ENCODE data around the gene ZNF593.

DNA sequence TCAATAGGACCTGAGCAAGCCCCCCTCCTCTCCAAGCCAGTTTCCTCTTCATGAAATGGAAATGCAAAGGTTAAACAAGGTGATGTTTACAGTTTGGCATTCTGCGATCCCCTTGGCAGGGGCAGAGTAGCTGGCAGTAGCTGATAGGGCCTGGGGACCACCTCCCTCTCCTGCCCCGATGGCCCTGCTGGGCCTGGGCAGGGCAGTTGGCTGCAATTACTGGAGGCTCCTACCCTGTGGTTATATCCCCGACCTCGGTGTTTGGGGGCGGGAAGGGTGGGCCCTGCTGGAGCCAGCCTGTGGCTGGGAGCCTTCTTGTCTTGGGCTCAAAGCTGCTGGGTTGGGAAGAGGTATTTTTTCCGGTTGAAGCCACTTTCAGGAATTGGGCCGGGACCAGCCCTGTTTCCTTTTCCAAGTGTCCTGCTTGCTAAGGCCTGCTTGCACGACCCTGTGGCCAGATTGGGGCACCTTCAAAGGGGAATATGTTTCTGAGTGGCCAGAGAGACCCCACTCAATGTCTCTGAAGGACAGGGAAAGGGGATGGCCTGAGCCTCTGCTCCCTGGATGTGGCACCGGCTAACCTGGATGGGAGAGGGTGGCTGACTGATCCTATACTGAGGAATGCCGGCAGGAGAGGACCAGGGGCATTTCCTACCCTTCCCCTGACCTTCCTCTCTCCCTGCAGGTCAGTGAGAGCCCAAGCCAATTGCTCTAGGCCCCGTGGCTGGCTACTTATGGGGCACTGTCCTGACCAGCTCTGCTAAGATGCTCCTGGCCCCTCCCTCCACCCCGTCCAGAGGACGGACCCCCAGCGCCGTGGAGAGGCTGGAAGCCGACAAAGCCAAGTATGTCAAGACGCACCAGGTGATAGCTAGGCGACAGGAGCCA lies 8.9 kb upstream of the ZNF593 start:
- TF ChIP-seq, protein P1, sequence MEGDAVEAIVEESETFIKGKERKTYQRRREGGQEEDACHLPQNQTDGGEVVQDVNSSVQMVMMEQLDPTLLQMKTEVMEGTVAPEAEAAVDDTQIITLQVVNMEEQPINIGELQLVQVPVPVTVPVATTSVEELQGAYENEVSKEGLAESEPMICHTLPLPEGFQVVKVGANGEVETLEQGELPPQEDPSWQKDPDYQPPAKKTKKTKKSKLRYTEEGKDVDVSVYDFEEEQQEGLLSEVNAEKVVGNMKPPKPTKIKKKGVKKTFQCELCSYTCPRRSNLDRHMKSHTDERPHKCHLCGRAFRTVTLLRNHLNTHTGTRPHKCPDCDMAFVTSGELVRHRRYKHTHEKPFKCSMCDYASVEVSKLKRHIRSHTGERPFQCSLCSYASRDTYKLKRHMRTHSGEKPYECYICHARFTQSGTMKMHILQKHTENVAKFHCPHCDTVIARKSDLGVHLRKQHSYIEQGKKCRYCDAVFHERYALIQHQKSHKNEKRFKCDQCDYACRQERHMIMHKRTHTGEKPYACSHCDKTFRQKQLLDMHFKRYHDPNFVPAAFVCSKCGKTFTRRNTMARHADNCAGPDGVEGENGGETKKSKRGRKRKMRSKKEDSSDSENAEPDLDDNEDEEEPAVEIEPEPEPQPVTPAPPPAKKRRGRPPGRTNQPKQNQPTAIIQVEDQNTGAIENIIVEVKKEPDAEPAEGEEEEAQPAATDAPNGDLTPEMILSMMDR (optimal IDR thresholded peaks at IDR 0.05 in 1 of 3, IDR thresholded peaks at IDR 0.05 in 1 of 3, conservative IDR thresholded peaks at IDR 0.05 in 1 of 3; ENCODE audit: extremely low read depth in 1 of 3, insufficient read depth in 2 of 3, low read length in 3 of 3) = no peak
- TF ChIP-seq EZH2 (IDR thresholded peaks at IDR 0.05; ENCODE audit: low read length) = no peak

Data from keratinocyte (primary cell).